GM19351 (cell line): ENCODE results near the gene KIF18B.

Experiments used
- ATAC-seq: cut with Tn5 transposase; IDR thresholded peaks from one replicate; pipeline ENCODE4 v1.9.1; 2021; ENCODE audit warnings: mild to moderate bottlenecking, moderate library complexity; ENCODE audit not compliant: unreplicated experiment

The KIF18B gene

GRCh38 chr17:44947461-44948314 is at the start of gene KIF18B:
Gene KIF18B (minus strand): TSS chr17:44947773. CDS start chr17:44936344, 11,429 bp downstream.
- ATAC-seq, result peak; percentile 92

GRCh38 chr17:44996304-44996703 is 48.7 kb upstream of the KIF18B start:
- ATAC-seq, result no peak

GRCh38 chr17:44995436-44996001 is 47.9 kb upstream of the KIF18B start:
- no peak for ATAC-seq

DNA sequence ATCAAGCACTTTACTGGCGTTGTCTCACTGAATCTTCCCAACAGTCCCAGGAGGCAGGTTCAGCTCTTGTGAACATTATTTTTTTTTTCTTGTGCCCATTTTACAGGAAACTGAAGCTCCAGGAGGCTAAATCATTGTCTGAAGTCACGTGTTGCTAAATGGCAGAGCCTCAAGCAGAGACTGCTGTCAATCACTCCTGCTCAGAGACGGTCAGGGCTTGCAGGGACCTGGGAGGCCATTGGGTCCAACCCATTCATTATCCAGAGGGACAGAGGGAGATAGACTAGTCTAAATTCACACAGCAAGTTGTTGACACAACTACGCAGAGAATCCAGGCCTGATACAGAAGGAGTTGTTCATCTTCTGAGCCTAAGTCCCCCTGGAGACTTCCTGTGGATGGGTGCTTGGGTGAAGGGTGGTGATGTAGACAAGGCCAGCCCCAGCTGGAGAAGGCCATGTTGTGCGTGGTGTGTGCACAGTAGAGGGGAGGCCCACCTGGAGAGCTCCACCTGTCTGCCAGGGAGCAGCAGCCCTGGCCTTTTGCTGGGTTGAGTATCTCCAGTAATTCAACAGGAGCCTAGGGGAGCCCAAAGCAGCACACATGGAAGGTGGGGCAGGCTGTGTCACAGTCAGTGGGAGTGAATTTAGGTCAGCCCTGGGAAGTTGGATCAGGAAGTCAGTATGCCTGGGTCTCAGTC is 44.8 kb upstream of the KIF18B start:
- ATAC-seq, result no peak

DNA sequence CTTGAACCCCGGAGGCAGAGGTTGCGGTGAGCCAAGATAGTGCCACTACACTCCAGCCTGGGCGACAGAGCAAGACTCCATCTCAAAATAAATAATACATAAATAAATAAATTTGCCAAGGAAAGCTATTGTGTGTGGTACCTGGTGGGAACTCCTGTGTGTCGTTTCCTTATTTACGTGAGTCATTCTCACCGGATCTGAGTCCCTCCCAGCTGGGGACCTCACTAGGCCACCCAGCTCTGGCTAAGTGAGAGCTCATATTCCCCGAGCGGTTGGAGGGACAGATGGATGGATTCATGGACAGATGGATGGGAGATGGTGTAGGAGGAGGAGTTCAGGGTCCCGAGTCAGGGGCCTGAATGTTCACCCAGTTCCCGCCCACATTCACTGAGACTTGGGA is 43.4 kb upstream of the KIF18B start:
- ATAC-seq, result no peak

GRCh38 chr17:44989552-44990138 is 42.1 kb upstream of the KIF18B start:
- no peak for ATAC-seq

- no peak for ATAC-seq
Measured at GRCh38 chr17:44988044-44988942, 40.7 kb upstream of the KIF18B start.

DNA sequence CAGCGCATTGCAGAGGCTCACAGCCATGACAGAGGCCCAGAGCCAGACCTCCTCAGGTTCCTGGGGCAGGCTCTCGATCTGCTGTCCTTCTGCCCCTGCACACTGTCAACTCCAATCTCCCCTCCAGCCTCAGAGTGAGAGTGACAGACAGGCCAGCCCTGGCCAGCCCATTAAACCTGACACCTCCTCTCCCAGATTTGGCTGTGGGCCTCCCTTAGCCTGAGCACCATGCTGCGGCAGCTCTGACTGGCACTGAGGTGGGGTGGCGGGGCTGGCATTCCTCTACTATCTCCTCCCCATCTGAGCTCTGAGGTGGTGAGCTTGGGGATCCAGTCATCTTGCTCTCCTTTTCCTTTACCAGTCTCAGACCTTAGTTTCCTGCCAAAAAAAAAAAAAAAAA is 36.0 kb upstream of the KIF18B start:
- ATAC-seq, result no peak

DNA sequence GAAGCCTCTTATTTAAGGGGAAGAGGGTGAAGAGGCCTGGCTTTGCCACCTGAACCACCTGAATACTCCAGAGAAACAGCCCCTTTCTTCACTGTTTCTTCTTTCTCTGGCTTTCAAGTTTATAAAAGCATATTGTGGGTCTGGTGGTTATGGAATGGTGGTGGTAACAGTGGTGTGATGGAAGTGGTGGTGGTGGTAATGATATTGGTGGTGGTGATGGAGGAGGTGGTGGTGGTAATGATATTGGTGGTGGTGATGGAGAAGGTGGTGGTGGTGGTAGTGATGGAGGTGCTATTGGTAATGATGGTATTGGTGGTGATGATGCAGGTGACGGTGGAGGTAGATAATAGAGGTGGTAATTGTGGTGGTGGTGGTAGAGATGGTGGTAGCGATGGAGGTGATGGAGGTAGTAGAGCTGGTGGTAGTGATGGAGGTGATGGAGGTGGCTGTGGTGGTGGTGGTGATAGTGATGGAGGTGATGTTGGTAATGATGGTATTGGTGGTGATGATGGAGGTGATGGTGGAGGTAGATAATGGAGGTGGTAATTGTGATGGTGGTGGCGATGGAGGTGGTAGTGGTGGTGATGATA is 34.6 kb upstream of the KIF18B start:
- no peak for ATAC-seq

DNA sequence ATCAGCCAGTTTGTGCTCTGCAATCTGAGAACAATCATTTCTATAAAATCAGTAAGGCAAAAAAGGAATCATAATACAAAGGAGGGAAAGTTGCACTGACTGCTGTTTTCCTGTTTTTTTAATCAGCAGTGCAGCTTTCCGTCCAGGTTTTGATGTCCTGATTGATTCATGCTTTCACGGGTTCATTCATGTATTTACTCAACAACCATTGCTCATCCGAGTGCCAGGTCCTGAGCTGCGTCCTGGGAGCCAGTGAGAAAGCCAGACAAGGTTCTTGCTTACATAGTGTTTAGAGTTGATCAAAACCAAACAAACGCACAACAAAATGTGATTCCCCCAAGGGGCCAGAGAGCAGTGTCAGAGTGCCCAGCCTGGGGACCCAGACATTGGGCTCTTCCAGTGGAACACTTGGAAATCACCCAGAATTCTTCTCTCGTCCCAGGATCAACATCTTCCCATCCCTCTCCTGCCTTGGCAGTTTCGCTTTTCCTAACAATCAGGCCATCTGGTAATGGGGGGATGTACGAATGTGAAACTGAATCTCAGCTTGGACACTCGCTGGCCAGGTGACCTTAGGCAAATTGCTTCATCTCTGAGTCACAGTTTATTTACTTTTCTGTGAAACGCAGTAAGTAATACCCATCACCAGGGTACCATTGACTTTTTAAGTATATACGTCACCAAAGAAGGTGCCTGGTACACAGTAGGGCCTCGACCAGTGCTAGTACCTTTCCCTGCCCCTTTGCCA is 33.8 kb upstream of the KIF18B start:
- no peak for ATAC-seq

GRCh38 chr17:44979426-44979995 is 31.9 kb upstream of the KIF18B start:
- ATAC-seq, result no peak

GRCh38 chr17:44978807-44979206 is 31.2 kb upstream of the KIF18B start:
- ATAC-seq, result no peak

DNA sequence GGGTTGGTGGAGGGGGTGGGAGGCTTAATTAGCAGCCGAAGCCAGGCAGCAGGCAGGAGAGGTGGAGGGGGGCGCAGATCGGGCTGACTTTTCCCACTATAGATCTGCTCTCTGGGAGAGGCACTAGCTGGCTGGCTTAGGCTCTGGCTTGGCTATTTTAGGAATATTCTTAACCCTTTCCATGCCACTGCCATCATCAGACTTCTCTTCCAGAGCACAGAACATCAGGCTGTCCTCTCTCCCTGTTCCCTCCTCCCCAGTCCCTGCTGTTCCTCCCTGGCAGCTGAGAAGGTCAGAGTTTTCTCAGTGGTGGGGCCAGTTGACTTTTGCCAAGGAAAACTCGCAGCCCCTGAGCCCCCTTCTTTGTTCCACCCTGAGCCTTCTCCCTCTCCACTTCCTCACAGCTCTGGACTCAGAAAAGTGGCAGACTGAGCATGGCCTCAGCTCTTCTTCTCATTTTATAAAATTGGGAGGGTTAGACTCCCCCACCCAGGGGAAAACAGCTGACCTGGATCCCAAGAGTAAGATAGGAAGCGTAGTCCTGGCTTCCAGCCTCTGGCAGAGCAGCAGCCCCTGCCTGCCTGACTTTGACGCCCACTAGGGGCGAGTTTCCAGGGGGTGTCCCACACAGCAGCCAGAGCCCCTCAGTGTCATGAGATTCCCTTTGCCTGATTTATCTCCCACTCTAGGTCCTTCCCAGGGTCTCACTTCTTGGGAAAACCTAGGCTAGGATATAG is 30.4 kb upstream of the KIF18B start:
- ATAC-seq, result no peak

- ATAC-seq, result no peak
Measured at GRCh38 chr17:44977065-44977464, 29.5 kb upstream of the KIF18B start.

GRCh38 chr17:44976206-44976605 is 28.6 kb upstream of the KIF18B start:
- no peak for ATAC-seq

GRCh38 chr17:44972953-44973352 is 25.4 kb upstream of the KIF18B start:
- ATAC-seq, result no peak

- no peak for ATAC-seq
Measured at GRCh38 chr17:44971776-44972483, 24.4 kb upstream of the KIF18B start.
